Upper lobe of left lung (tissue), 4 donors: ENCODE results near the gene KCNAB2.

Experiments used
- CTCF ChIP-seq, 6 experiments: fragments of 450-650 bp in 4 of 6; fragments of 200-600 bp in 2 of 6; sonication (generic) in 2 of 6; IDR thresholded peaks; one replicate each; pipeline ENCODE4 v1.5.1; 2016 to 2019; ENCODE audit warnings: antibody characterized with exemption in 6 of 6
- EP300 ChIP-seq, 4 donors: sonication (generic); formaldehyde crosslinking; IDR thresholded peaks; one replicate each; pipeline ENCODE4 v1.5.1; 2017; ENCODE audit warnings: antibody characterized with exemption in 4 of 4, control low read depth in 2 of 4
- POLR2A ChIP-seq, 4 donors: fragments of 450-650 bp; IDR thresholded peaks; one replicate each; pipeline ENCODE4 v1.5.1; 2016 to 2017; ENCODE audit warnings: antibody characterized with exemption in 4 of 4, mild to moderate bottlenecking in 2 of 4
- POLR2AphosphoS5 ChIP-seq, 2 donors: sonication (generic); formaldehyde crosslinking; IDR thresholded peaks; one replicate each; pipeline ENCODE4 v1.5.1; 2017; ENCODE audit warnings: antibody characterized with exemption in 2 of 2

- TF ChIP-seq CTCF (IDR thresholded peaks at IDR 0.05) (no peak), POLR2A (IDR thresholded peaks at IDR 0.05) (no peak), POLR2AphosphoS5 (IDR thresholded peaks at IDR 0.05) (no peak), EP300 (IDR thresholded peaks at IDR 0.05) (no peak)
These were observed 47.9 kb downstream of the KCNAB2 start for GRCh38 chr1:6093611-6094010.
